DMS153 treated with DMSO at 0.1 percent for 48 hours (cell line): ENCODE measurements around the gene BABAM2.

Experiments
- DNase-seq: peaks from one replicate; lab custom pipeline; 2025; ENCODE audit not compliant: unreplicated experiment; lab: John Stamatoyannopoulos, UW

The BABAM2 gene

GRCh38 chr2:28055325-28055970 lies 164.9 kb downstream of the BABAM2 start:
- DNase-seq = no peak

- DNase-seq = no peak
These were observed 168.3 kb downstream of the BABAM2 start for GRCh38 chr2:28058791-28059190.

- DNase-seq = no peak
These were observed 172.3 kb downstream of the BABAM2 start for GRCh38 chr2:28062867-28063266.

DNA sequence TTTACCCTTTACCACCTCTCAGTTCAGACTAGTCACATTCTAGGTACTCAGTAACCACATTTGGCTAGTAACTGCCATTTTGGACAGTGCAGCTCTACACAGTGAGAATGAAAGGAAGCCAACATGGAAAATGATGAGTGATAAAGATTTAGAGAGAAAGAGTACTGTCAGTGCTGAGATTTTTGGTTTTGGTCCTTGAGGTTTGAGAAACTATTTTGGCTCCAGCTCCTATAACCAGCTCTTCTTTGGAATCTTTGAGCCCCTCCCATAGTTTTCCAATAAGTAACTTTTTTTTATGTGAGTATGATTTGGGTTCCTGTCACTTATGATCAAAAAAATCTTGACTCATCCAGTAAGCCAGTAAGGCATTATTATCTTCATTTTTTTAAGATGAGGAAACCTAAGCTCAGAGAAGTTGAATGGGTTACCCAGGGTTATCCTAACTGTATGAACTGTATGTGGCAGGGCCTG lies 173.0 kb downstream of the BABAM2 start:
- no peak for DNase-seq

DNA sequence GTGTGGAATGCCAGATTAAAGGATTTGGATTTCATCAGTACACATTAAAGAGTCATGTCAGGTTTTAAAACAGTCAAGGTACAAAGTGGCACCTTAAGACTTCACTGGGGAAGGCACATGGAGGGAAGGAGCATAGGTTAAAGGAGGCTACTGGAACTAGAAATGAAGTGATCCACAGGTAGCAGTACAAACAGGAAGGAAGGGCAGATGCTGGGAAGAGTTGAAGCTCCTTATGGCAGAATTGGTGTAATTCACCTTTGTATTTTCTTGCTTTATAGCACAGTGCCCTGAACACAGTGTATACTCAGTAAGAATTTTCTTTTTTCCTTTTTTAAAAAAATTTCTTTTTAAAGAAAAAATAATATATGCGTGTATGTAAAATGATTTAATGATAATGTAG lies 177.1 kb downstream of the BABAM2 start:
- DNase-seq = no peak

GRCh38 chr2:28068088-28068487 lies 177.6 kb downstream of the BABAM2 start:
- no peak for DNase-seq

DNA sequence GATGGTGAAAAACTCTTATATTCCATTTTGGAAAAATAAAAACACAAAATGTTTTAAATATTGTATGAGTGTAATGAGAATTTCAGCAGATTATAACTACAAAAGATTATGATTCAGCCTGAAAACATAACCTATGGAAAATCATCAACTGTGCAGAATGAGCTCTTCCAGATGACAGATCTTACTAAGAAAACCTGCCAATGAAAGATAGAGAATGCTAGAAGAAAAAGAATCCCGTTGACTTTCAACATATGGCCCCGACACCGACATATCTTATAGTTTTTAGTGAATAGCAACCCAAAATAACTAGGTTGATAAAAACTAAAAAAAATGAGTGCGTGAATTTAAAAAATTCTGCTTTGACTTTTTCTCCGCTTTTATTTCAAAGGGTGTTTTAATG lies 178.0 kb downstream of the BABAM2 start:
- no peak for DNase-seq

DNA sequence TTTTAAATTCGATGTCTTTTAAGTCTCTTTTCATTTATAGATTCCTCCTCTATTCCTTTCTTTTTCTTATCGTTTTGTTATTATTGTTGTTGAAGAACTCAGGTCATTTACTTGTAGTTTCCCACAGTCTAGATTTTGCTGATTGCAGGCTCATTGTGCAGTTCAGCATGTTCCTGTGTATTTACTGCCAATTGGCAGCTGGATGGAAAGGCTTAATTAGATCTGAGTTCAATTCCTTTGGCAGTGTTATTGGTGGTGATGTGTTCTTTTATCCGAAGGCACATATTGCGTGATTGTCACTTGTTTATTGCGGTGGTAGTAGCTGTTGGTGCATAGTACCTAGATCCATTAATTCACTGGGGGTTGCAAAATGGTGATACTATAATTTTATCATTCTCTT lies 180.7 kb downstream of the BABAM2 start:
- no peak for DNase-seq

- no peak for DNase-seq
These were observed 183.6 kb downstream of the BABAM2 start for GRCh38 chr2:28074137-28074536.

DNA sequence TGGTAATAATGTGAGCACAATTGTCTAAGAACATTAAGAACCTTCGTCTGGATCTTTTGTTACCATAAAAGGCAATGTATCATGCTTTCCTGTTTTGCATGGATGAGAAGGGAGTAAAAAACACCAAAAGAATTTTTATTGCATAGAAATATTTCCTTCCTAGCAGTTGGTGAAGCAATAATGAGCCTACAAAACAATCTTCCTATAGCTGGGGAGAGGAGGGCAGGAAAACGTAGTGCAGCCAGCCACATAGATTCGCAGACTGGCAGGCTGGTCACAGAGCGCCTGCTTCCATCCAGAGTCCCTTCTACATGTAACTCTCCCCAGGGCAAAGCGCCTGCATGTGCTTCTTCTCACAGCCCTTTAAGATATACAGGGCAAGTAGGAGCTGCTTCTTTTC lies 190.4 kb downstream of the BABAM2 start:
- DNase-seq = no peak

DNA sequence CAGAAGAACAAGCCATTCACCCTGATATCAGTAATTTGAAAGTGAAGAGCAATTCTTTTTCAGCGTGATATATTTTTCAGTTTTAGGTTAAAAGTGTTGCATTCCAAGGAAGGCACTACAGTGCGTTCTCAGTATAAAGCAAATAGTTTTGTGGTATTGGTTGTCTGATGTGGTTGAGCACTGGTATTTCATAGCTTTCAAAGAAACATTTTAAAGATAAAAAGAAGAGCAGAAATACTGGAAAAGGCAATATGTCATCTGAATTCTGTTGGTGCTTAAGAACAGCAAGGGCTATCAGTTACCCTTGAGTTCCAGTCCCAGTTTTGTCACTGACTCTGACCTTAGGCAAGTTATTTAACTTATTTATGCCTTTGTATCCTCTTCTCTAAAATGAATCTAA lies 191.6 kb downstream of the BABAM2 start:
- no peak for DNase-seq

GRCh38 chr2:28083476-28083875 lies 192.9 kb downstream of the BABAM2 start:
- DNase-seq = no peak

DNA sequence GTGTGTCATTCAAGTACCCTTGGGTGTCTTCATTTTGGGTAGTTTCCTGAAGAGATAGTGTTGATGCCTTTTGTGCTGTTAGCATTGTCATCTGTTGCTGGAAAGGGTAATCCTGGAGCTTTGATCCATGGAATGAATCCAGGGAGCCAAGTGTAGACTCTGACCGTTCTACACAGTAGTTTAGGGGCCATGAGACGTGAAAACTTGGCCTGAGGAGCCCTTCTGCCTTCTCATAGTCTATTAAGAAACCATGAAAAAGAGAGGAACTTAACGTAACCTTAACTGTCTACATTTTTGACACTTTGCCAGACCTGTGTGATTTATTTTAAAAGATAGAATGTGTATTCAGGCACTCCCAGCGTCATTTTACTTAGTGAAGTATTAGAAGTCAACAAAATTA lies 194.0 kb downstream of the BABAM2 start:
- no peak for DNase-seq

DNA sequence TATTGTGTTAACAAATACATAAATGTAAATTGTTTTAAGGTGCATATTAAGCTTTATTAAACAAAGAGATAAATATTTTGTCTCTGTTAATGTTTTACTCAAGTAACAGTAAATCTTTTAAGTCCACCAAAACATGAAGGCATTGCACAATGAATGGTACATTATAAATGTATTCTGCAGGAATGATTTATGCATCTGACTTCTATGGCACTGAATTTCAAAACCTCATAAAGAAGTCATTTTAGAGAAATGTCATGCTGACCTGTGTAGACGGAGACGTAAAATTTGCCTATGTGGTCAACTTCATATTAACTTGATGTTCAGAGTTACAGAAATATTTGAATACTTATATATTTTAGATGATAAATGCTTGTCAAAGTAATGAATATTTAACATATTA lies 194.7 kb downstream of the BABAM2 start:
- no peak for DNase-seq

DNA sequence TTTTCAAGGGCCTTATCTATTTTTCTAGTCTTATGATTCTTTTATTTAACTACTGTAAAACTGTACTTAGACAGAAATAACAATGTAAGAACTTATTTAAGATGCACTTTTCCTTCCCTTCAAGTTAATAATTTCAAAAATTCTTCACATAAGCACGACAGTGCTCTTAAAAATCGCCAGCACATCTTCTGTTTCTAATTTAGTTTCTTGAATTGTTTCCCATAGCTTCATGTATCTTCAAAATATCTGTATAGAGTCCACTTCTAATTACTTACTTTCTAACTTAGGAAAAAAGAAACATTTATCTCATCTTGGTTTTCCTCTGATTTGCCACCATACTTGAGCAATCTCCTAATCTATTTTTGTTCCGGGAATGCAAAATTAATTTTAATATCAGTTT lies 196.1 kb downstream of the BABAM2 start:
- no peak for DNase-seq

GRCh38 chr2:28088970-28089369 lies 198.4 kb downstream of the BABAM2 start:
- no peak for DNase-seq

GRCh38 chr2:28089486-28089885 lies 199.0 kb downstream of the BABAM2 start:
- no peak for DNase-seq

- no peak for DNase-seq
These were observed 202.8 kb downstream of the BABAM2 start for GRCh38 chr2:28093308-28093707.

DNA sequence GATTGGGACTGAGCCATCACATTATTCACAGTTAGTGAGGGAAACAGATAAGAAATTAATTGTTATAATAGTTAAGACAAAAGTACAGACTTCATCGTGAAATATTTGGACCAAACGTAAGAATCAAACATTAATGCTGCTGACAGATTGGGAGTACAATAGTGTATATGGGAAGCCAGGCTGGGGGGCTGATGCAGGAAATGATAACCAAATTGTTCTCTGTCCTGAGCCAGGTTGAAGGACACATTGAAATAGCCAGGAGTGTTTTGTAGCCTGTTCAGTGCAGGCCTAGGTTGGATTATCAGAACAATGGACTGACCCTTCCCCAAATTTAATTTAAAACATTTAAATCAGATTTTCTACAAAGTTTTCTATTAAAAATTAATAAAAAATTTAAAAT lies 203.2 kb downstream of the BABAM2 start:
- DNase-seq = no peak

- no peak for DNase-seq
These were observed 204.2 kb downstream of the BABAM2 start for GRCh38 chr2:28094739-28095138.

GRCh38 chr2:28095622-28096021 lies 205.1 kb downstream of the BABAM2 start:
- DNase-seq = no peak

DNA sequence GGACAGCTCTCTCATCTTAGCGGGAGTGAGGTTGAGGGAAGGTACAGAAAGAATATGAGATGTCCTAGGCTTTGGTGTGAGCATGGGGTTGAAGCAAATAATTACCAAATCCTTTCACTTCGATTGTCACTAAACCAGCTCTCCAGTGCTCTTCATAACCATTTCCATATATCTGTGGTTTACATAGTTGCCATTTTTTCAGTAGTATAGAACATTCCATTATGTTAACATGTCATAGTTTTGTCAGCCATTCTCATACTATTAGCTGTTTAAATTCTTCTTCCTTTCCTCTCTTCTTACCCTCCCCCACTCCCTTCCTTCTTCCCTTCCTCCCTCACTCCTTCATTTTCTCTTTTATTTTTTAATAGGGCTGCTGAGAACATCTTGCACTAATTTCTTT lies 205.9 kb downstream of the BABAM2 start:
- no peak for DNase-seq

- DNase-seq = no peak
These were observed 208.1 kb downstream of the BABAM2 start for GRCh38 chr2:28098501-28099225.
